CD8-positive, alpha-beta memory T cell (primary cell): ENCODE results near the gene CGB2. TPM values are rescaled to one million over a fixed set of nuclear protein-coding genes. Genes with fewer than 3 reads are reported as not detected.
A peak's percentile ranks its signal among the peaks of the same experiment; 100 is the strongest.
"Not testable (repeated sequence)": the region's sequence is repeated elsewhere in the genome, so short reads cannot be mapped to it uniquely, and the experiment has no call there.

Experiments
- CTCF ChIA-PET: fragments of 350-600 bp; sonication (Branson Sonifier 250); formaldehyde crosslinking; loops from one replicate; lab custom pipeline; 2021; ENCODE audit warnings: antibody characterized with exemption; lab: Charles Lee
- POLR2A ChIA-PET: fragments of 350-600 bp; sonication (Branson Sonifier 250); formaldehyde crosslinking; loops from one replicate; lab custom pipeline; 2021; ENCODE audit warnings: antibody characterized with exemption; lab: Charles Lee
- DNase-seq, 5 donors: peaks; one replicate each; pipeline versions ENCODE4 v3.0.0 to v3.0.0-alpha.2; 2020 to 2022; ENCODE audit warnings: mixed read lengths in 1 of 5
- H3K27ac ChIP-seq: one replicate; pipeline ENCODE4 v1.7.0; 2013; ENCODE audit warnings: low read depth, mild to moderate bottlenecking, low read length, moderate library complexity
- H3K27me3 ChIP-seq: 2 replicates; pipeline ENCODE4 v1.7.0; 2013; ENCODE audit warnings: low read length, mild to moderate bottlenecking; ENCODE audit not compliant: insufficient read depth, poor library complexity, severe bottlenecking
- H3K36me3 ChIP-seq: 2 replicates; pipeline ENCODE4 v1.7.0; 2013; ENCODE audit warnings: mild to moderate bottlenecking, low read length, moderate library complexity; ENCODE audit not compliant: insufficient read depth
- H3K4me1 ChIP-seq: 2 replicates; pipeline ENCODE4 v1.7.0; 2013; ENCODE audit warnings: mild to moderate bottlenecking, low read length, moderate library complexity; ENCODE audit not compliant: insufficient read depth
- H3K4me3 ChIP-seq: 2 replicates; pipeline ENCODE4 v1.7.0; 2013; ENCODE audit warnings: mild to moderate bottlenecking, low read length
- H3K9me3 ChIP-seq: 2 replicates; pipeline ENCODE4 v1.7.0; 2013; ENCODE audit warnings: mild to moderate bottlenecking, low read length
- H3K27ac Mint-ChIP-seq, 8 donors: one replicate each; pipeline ENCODE4 v1.8.0; 2020 to 2021; ENCODE audit warnings: mixed read lengths in 8 of 8, mild to moderate bottlenecking in 6 of 8, inconsistent platforms in 3 of 8, moderate library complexity in 3 of 8
- H3K27me3 Mint-ChIP-seq, 2 donors: one replicate each; pipeline ENCODE4 v1.8.0; 2020 to 2021; ENCODE audit warnings: mixed read lengths in 2 of 2, mild to moderate bottlenecking in 1 of 2, moderate library complexity in 1 of 2
- H3K36me3 Mint-ChIP-seq, 3 donors: one replicate each; pipeline ENCODE4 v1.8.0; 2020 to 2021; ENCODE audit warnings: mixed read lengths in 3 of 3, inconsistent platforms in 1 of 3, mild to moderate bottlenecking in 1 of 3
- H3K4me1 Mint-ChIP-seq, 3 donors: one replicate each; pipeline ENCODE4 v1.8.0; 2020 to 2021; ENCODE audit warnings: mixed read lengths in 3 of 3, inconsistent platforms in 1 of 3, mild to moderate bottlenecking in 1 of 3
- H3K4me3 Mint-ChIP-seq, 7 donors: one replicate each; pipeline ENCODE4 v1.8.0; 2020 to 2021; ENCODE audit warnings: mixed read lengths in 7 of 7, mild to moderate bottlenecking in 6 of 7, moderate library complexity in 4 of 7, inconsistent platforms in 2 of 7
- H3K9me3 Mint-ChIP-seq, 5 donors: one replicate each; pipeline ENCODE4 v1.8.0; 2020 to 2022; ENCODE audit warnings: mixed read lengths in 5 of 5, mild to moderate bottlenecking in 3 of 5, moderate library complexity in 2 of 5, inconsistent platforms in 1 of 5
- polyA plus RNA-seq: library from polyadenylated mRNA; unstranded; fragments of 300-500 nt; fragmentation: Illumina TruSeq; gene quantifications from one replicate; pipeline ENCODE4 v1.2.3, GENCODE V29; 2021
- total RNA-seq, 2 experiments: library from RNA; stranded (reverse); gene quantifications; one replicate each; pipeline ENCODE4 v1.2.3, GENCODE V29; 2021

CGB2 gene
- total and polyA plus RNA-seq, 3 experiments from 2014 or later = not detected

DNA sequence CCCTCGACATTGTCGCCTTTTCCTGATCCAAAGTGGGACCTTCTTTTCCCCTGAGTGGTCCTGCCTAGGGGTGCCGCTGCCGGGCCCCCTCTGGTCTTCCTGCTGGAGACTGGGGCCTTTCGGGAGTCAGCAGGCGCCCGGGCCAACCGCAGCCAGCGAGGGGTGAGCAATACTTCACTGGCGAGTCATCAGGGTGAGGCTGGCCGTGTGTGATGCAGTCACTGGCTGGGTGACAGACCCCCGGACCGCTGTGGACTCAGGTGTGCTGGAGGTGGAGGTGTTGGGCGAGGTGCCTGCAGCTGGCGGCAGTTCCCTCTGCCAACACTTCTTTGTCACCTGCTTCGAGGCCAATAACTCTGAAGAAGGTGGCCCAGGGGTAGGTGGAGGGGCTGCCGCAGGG lies 10.5 kb downstream of the CGB2 start:
- Histone ChIP-seq H3K4me1 (no peaks in the 10 kb centered on the region), H3K27ac (no peak overlapping the region), H3K36me3 (no peaks in the 10 kb centered on the region), H3K4me3 (no peak overlapping the region), H3K27me3 (no peaks in the 10 kb centered on the region), H3K9me3 (no peaks in the 10 kb centered on the region)
- H3K36me3 Mint-ChIP-seq = no peaks in the 10 kb centered on the region
- peaks cover 0 to 3% of the 10 kb centered on the region in 2 donors for H3K27me3 Mint-ChIP-seq
- H3K4me1 Mint-ChIP-seq = no peaks in the 10 kb centered on the region
- peak overlapping the region in 1 of 8 donors; percentile 92 for H3K27ac Mint-ChIP-seq
- no peak overlapping the region for H3K4me3 Mint-ChIP-seq
- no peak for DNase-seq
- ChIA-PET CTCF (no interaction called here), POLR2A (no interaction called here)
- H3K9me3 Mint-ChIP-seq = no peaks in the 10 kb centered on the region

- H3K36me3 ChIP-seq, H3K4me1 Mint-ChIP-seq, H3K36me3 Mint-ChIP-seq, H3K9me3 ChIP-seq, DNase-seq, H3K4me1 ChIP-seq, H3K27ac ChIP-seq, POLR2A ChIA-PET, H3K27ac Mint-ChIP-seq, CTCF ChIA-PET, H3K4me3 Mint-ChIP-seq, H3K4me3 ChIP-seq, H3K27me3 Mint-ChIP-seq, H3K9me3 Mint-ChIP-seq, H3K27me3 ChIP-seq: not testable (repeated sequence)
These were observed 11.0 kb downstream of the CGB2 start for GRCh38 chr19:49042666-49043065.

DNA sequence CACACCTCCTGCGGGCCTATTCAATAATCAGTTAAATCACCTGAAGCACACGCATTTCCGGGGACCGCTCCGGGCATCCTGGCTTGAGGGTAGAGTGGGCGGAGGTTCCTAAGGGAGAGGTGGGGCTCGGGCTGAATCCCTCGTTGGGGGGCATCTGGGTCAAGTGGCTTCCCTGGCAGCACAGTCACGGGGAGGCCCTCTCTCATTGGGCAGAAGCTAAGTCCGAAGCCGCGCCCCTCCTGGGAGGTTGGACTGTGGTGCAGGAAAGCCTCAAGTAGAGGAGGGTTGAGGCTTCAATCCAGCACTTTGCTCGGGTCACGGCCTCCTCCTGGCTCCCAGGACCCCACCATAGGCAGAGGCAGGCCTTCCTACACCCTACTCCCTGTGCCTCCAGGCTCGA lies 11.9 kb downstream of the CGB2 start, which contains the start of gene CGB5:
Gene CGB5 (plus strand): TSS at position 301 of the 400 bp plus-strand sequence. CDS start 362 bp downstream, outside the sequence.
- H3K36me3 Mint-ChIP-seq, CTCF ChIA-PET, H3K4me3 ChIP-seq, H3K4me1 ChIP-seq, DNase-seq, H3K36me3 ChIP-seq, POLR2A ChIA-PET, H3K9me3 Mint-ChIP-seq, H3K4me3 Mint-ChIP-seq, H3K27ac Mint-ChIP-seq, H3K9me3 ChIP-seq, H3K27me3 Mint-ChIP-seq, H3K4me1 Mint-ChIP-seq, H3K27ac ChIP-seq, H3K27me3 ChIP-seq: not testable (repeated sequence)

- H3K4me3 Mint-ChIP-seq, POLR2A ChIA-PET, H3K4me3 ChIP-seq, DNase-seq, H3K4me1 ChIP-seq, H3K27me3 ChIP-seq, H3K36me3 ChIP-seq, H3K27me3 Mint-ChIP-seq, H3K27ac Mint-ChIP-seq, H3K36me3 Mint-ChIP-seq, H3K4me1 Mint-ChIP-seq, H3K9me3 ChIP-seq, H3K9me3 Mint-ChIP-seq, H3K27ac ChIP-seq, CTCF ChIA-PET: not testable (repeated sequence)
These were observed 17.3 kb downstream of the CGB2 start, which contains the start of gene CGB8 for GRCh38 chr19:49049011-49049410. TSS of gene CGB8 (minus strand) at chr19:49049111. CDS start at chr19:49048739, 372 bp downstream.

- H3K4me3 Mint-ChIP-seq, DNase-seq, H3K36me3 Mint-ChIP-seq, H3K9me3 ChIP-seq, H3K27ac ChIP-seq, H3K27me3 Mint-ChIP-seq, H3K9me3 Mint-ChIP-seq, H3K27ac Mint-ChIP-seq, CTCF ChIA-PET, H3K36me3 ChIP-seq, H3K4me1 Mint-ChIP-seq, POLR2A ChIA-PET, H3K4me1 ChIP-seq, H3K4me3 ChIP-seq, H3K27me3 ChIP-seq: not testable (repeated sequence)
These were observed 18.1 kb downstream of the CGB2 start for GRCh38 chr19:49049834-49050233.

DNA sequence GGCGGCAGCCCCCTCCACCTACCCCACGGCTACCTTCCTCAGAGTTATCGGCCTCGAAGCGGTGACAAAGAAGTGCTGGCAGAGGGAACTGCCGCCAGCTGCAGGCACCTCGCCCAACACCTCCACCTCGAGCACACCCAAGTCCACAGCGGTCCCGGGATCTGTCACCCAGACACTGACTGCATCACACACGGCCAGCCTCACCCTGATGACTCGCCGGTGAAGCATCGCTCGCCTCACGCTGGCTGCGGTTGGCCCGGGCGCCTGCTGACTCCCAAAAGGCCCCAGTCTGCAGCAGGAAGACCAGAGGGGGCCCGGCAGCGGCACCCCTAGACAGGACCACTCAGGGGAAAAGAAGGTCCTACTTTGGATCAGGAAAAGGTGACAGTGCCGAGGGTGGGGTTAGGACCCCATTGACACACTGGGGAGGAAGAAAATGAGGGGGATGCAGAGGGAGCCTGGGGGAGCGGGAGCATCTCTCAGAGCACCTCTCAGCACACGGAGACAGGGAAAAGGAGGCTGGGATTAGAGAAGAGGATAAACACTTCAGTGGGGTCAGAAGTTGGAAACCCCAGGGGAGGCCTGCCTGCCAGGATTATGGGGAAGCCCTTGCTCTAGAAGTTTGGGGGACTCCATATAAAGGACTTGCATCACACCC lies 18.8 kb downstream of the CGB2 start:
- H3K9me3 ChIP-seq, CTCF ChIA-PET, H3K27me3 Mint-ChIP-seq, H3K9me3 Mint-ChIP-seq, H3K27ac ChIP-seq, H3K27me3 ChIP-seq, H3K4me3 ChIP-seq, H3K36me3 ChIP-seq, H3K4me1 ChIP-seq, H3K4me1 Mint-ChIP-seq, DNase-seq, H3K4me3 Mint-ChIP-seq, POLR2A ChIA-PET, H3K27ac Mint-ChIP-seq, H3K36me3 Mint-ChIP-seq: not testable (repeated sequence)

DNA sequence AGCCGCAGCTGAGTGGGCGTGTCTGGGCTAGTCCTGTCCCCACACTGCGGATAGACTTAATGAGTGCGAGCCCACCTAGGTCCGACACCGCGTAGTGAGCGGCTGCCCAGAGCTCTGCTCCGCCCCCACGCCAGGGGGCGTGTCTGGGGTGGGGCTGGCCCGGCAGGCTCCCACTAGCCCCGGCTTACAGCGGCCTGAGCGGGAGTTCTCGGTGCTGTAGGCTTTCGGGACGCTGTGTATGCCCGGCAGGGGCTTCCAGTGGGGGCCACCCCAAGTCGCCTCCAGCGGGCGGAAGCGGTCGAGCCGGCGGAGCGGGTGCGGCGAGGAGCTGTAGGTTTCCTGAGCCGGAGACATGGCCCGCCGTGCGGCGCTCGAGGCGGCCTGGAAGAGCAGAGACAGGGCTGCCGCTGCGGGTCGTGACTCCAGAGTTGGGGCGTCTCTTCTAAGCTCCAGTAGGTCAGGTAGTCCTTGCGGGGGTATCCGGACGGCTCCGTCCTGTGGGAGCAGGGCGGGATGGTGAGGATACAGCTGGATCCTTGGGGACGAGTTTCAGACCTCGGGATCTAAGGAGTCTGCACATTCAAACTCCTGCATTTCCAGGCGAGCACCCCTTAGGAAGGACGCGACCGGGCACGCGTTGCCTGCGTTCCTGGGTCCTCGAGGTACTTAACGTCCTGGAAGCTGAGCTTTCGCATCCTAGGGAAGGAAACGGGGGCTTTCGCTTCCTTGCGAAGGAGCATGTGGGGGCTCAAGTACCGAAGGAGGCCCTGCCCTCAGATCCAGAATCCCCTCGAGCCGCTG lies 24.6 kb downstream of the CGB2 start:
- H3K27me3 Mint-ChIP-seq = peaks cover 36 to 43% of the 10 kb centered on the region in 2 donors
- H3K9me3 Mint-ChIP-seq = peaks cover 0 to 2% (median 0%) of the 10 kb centered on the region in 5 donors
- H3K4me1 Mint-ChIP-seq = peaks cover 14 to 28% (median 16%) of the 10 kb centered on the region in 3 donors
- Histone ChIP-seq H3K27ac (no peak overlapping the region), H3K4me3 (peak overlapping the region; percentile 66), H3K9me3 (no peaks in the 10 kb centered on the region), H3K27me3 (peaks cover 22% of the 10 kb centered on the region), H3K4me1 (peaks cover 17% of the 10 kb centered on the region), H3K36me3 (no peaks in the 10 kb centered on the region)
- CTCF ChIA-PET = interaction anchor here (0.6 to 1.2 kb wide), 5 partner anchors 42 to 189 kb away, joined by 3 to 6 read pairs (median 3); partner anchors contain the start of genes GYS1 and RUVBL2
- DNase-seq = peak; percentile 41 to 70 (median 45)
- peak overlapping the region; percentile 60 to 94 (median 88) for H3K4me3 Mint-ChIP-seq
- no peaks in the 10 kb centered on the region for H3K36me3 Mint-ChIP-seq
- POLR2A ChIA-PET = no interaction called here
- H3K27ac Mint-ChIP-seq = peak overlapping the region in 2 of 8 donors; percentile 70 to 74

DNA sequence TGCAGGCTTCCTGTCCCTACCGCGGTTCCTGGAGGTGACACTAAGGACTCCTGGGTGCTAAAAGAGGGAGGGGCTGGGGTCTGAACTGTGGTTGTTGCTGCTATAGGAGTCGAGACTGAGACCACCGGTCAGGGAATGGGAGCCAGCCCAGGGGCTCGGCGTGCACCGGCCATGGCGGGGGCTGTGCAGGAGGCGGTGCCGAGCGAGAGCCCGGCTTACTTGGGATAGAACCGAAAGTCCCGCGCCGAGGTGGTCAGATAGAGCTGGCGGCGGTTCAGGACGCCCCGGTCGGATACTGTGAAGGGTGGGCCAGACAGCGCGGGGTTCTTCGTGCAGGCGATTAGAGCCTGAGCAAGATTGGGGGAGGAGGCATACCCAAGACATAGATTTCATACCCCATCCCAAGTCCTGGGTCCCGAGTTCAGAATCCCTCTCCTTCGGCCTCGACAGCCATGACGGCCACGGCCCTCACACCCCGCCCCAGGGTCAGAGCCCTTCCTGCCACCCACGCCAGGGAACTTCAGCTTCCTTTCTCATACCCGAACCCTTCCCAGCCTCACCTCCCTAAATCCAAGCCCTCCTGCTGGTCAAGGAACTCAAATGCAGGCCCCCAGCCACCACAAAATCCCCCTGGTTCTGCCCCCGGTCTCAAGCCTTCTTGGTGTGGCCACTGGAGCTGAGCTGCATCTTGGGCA lies 25.4 kb downstream of the CGB2 start:
- peaks cover 17% of the 10 kb centered on the region for H3K4me1 ChIP-seq
- CTCF ChIA-PET = interaction anchor here (0.8 to 1.2 kb wide), 2 partner anchors 63 to 89 kb away, joined by 4 to 6 read pairs; partner anchors contain the start of genes GYS1 and RUVBL2
- H3K36me3 ChIP-seq, POLR2A ChIA-PET, H3K36me3 Mint-ChIP-seq, H3K27ac ChIP-seq, DNase-seq, H3K9me3 Mint-ChIP-seq, H3K9me3 ChIP-seq: not testable (repeated sequence)
- Mint-ChIP-seq H3K4me3 (peak overlapping the region; percentile 60 to 94 (median 88)), H3K27me3 (peaks cover 38 to 48% of the 10 kb centered on the region in 2 donors), H3K4me1 (peaks cover 14 to 28% (median 16%) of the 10 kb centered on the region in 3 donors), H3K27ac (peak overlapping the region in 4 of 8 donors; percentile 63 to 86 (median 78))
- peak overlapping the region; percentile 66 for H3K4me3 ChIP-seq
- H3K27me3 ChIP-seq = peaks cover 22% of the 10 kb centered on the region
